ENCODE data around the gene LIN54. TPM values are rescaled to one million over a fixed set of nuclear protein-coding genes. Genes with fewer than 3 reads are reported as not detected.

The LIN54 gene
- polyA plus RNA-seq, 2 of the 4 experiments (the other 2 are of a cell fraction) = 6.7 to 12.7 TPM

DNA sequence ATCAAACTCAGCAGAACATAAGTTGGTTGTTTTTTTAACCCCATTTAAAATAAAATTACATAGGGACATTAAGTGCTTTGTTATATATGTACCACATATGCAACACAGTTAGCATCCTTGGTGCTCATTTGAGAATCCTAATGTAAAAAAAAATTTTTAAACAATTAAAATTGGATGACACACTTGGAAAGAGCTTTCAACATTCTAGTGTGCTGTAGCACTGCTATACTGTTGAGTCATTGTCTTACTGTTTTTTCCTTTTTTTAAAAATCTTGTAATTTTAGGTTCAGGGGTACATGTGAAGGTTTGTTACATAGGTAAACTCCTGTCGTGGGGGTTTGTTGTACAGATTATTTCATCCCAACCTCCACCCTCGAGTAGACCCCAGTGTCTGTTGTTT, 97.3 kb downstream of the LIN54 start:
- WGBS (ENCODE audit: missing lambda C conversion rate) = 35% methylated on average over 2 of the region's 2 CpGs
- no peak overlapping the region for H3K4me2 ChIP-seq
- FAIRE-seq = no peak
- ChIA-PET CTCF (interaction anchor here (1.4 kb wide), 1 partner anchor 79 kb away, joined by 3 read pairs; no protein-coding TSS in a partner anchor), POLR2A (no interaction called here)
- no peaks in the 10 kb centered on the region for H3K4me1 ChIP-seq
- ATAC-seq = no peak
- no peak overlapping the region for H3K27ac ChIP-seq
- no peak for TF ChIP-seq NFE2L2 (conservative IDR thresholded peaks at IDR 0.05; ENCODE audit: low read length)
- no peak for TF ChIP-seq HOXB13 (CRISPR knock-in tag; IDR thresholded peaks at IDR 0.05; ENCODE audit: low read depth)
- TF ChIP-seq, protein P1, sequence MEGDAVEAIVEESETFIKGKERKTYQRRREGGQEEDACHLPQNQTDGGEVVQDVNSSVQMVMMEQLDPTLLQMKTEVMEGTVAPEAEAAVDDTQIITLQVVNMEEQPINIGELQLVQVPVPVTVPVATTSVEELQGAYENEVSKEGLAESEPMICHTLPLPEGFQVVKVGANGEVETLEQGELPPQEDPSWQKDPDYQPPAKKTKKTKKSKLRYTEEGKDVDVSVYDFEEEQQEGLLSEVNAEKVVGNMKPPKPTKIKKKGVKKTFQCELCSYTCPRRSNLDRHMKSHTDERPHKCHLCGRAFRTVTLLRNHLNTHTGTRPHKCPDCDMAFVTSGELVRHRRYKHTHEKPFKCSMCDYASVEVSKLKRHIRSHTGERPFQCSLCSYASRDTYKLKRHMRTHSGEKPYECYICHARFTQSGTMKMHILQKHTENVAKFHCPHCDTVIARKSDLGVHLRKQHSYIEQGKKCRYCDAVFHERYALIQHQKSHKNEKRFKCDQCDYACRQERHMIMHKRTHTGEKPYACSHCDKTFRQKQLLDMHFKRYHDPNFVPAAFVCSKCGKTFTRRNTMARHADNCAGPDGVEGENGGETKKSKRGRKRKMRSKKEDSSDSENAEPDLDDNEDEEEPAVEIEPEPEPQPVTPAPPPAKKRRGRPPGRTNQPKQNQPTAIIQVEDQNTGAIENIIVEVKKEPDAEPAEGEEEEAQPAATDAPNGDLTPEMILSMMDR (IDR thresholded peaks at IDR 0.05) = no peak
- no peak for TF ChIP-seq NR3C1 (IDR thresholded peaks at IDR 0.05)
- no peak for TF ChIP-seq HEYL (CRISPR knock-in tag; IDR thresholded peaks at IDR 0.05)
- no peak for TF ChIP-seq MAZ (IDR thresholded peaks at IDR 0.05; ENCODE audit: borderline replicate concordance, low read depth, low read length)
- TF ChIP-seq ZNF302 (CRISPR knock-in tag; IDR thresholded peaks at IDR 0.05) = no peak
- TF ChIP-seq EHMT2 (IDR thresholded peaks at IDR 0.05; ENCODE audit: low read depth) = no peak
- no peak for TF ChIP-seq RARB (CRISPR knock-in tag; IDR thresholded peaks at IDR 0.05)
- no peak for TF ChIP-seq RAD21 (conservative IDR thresholded peaks at IDR 0.05 in 1 of 2, IDR thresholded peaks at IDR 0.05 in 1 of 2)
- no peak for TF ChIP-seq RFX5 (IDR thresholded peaks at IDR 0.05)
- H3K4me3 ChIP-seq = no peak overlapping the region
- no peak for DNase-seq (ENCODE audit: low read depth in 1 of 2, low spot score in 1 of 2)
- no peaks in the 10 kb centered on the region for H3K9me3 ChIP-seq

DNA sequence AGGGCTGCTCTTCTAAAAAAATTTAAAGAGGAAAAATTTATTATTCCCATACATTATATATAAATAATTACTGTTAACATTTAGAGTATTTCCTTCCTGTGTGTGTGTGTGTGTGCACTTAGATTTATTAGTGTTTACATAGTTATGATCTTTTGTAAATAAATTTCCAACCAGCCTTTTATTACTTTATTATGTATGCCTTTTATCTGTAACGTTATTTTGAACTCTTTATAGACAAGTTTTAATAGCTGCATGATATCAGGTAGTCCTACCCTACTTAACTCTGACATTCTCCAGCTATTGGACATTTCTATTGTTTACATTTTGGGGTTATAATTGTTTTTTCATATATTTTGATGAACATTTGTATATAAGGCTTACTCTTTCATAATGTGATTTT, 101.3 kb downstream of the LIN54 start:
- ATAC-seq = no peak
- no peak for TF ChIP-seq NFE2L2 (conservative IDR thresholded peaks at IDR 0.05; ENCODE audit: low read length)
- TF ChIP-seq POLR2A (IDR thresholded peaks at IDR 0.05; ENCODE audit: low read length) = no peak
- TF ChIP-seq, protein P2, sequence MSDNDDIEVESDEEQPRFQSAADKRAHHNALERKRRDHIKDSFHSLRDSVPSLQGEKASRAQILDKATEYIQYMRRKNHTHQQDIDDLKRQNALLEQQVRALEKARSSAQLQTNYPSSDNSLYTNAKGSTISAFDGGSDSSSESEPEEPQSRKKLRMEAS (IDR thresholded peaks at IDR 0.05) = no peak
- TF ChIP-seq SREBF2 (IDR thresholded peaks at IDR 0.05) = no peak
- no peak for TF ChIP-seq KDM1A (IDR thresholded peaks at IDR 0.05; ENCODE audit: low read depth)
- TF ChIP-seq, protein P3, sequence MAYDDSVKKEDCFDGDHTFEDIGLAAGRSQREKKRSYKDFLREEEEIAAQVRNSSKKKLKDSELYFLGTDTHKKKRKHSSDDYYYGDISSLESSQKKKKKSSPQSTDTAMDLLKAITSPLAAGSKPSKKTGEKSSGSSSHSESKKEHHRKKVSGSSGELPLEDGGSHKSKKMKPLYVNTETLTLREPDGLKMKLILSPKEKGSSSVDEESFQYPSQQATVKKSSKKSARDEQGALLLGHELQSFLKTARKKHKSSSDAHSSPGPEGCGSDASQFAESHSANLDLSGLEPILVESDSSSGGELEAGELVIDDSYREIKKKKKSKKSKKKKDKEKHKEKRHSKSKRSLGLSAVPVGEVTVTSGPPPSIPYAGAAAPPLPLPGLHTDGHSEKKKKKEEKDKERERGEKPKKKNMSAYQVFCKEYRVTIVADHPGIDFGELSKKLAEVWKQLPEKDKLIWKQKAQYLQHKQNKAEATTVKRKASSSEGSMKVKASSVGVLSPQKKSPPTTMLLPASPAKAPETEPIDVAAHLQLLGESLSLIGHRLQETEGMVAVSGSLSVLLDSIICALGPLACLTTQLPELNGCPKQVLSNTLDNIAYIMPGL (CRISPR knock-in tag; IDR thresholded peaks at IDR 0.05; ENCODE audit: borderline replicate concordance) = no peak
- no peak for TF ChIP-seq CHD2 (IDR thresholded peaks at IDR 0.05; ENCODE audit: low read length, partially characterized antibody)
- no peak for TF ChIP-seq EHMT2 (IDR thresholded peaks at IDR 0.05; ENCODE audit: low read depth)
- TF ChIP-seq CEBPB (IDR thresholded peaks at IDR 0.05) = no peak
- TF ChIP-seq JUNB (IDR thresholded peaks at IDR 0.05) = no peak
- TF ChIP-seq MYC (IDR thresholded peaks at IDR 0.05; ENCODE audit: borderline replicate concordance, low read length) = no peak
- no peak for TF ChIP-seq HOXB5 (CRISPR knock-in tag; IDR thresholded peaks at IDR 0.05)
- no peak for TF ChIP-seq ZFP36 (IDR thresholded peaks at IDR 0.05; ENCODE audit: borderline replicate concordance, partially characterized antibody)
- no peak for TF ChIP-seq RFX5 (IDR thresholded peaks at IDR 0.05)
- TF ChIP-seq GATA3 (IDR thresholded peaks at IDR 0.05; ENCODE audit: borderline replicate concordance) = no peak
- TF ChIP-seq ZC3H11A (IDR thresholded peaks at IDR 0.05) = no peak
- TF ChIP-seq CBX2 (IDR thresholded peaks at IDR 0.05; ENCODE audit: borderline replicate concordance, low read depth) = no peak
- TF ChIP-seq EP300 (IDR thresholded peaks at IDR 0.05) = no peak
- no peak for TF ChIP-seq NPAS2 (CRISPR knock-in tag; IDR thresholded peaks at IDR 0.05; ENCODE audit: borderline replicate concordance)
- Histone ChIP-seq H3K27ac (no peak overlapping the region), H3K9me3 (no peaks in the 10 kb centered on the region), H3K4me2 (no peak overlapping the region), H3K4me1 (no peaks in the 10 kb centered on the region), H3K4me3 (no peak overlapping the region)
- ChIA-PET CTCF (no interaction called here), POLR2A (no interaction called here)
- no peak for DNase-seq (ENCODE audit: low read depth in 1 of 2, low spot score in 1 of 2)
- 55% methylated on average over 1 of the region's 1 CpG for WGBS (ENCODE audit: missing lambda C conversion rate)
- FAIRE-seq = no peak
